ENCODE measurements around the gene BARX1.

GRCh38 chr9:93906195-93906880, 48.8 kb downstream of the BARX1 start:
- no peak for TF ChIP-seq EZH2 (IDR thresholded peaks at IDR 0.05; ENCODE audit: insufficient read depth, poor library complexity, severe bottlenecking)
- no peak for TF ChIP-seq EZH2phosphoT487 (IDR thresholded peaks at IDR 0.05; ENCODE audit: insufficient read depth, low read depth)

All from GM23248 (cell line).